ENCODE measurements around the gene MNX1.

DNA sequence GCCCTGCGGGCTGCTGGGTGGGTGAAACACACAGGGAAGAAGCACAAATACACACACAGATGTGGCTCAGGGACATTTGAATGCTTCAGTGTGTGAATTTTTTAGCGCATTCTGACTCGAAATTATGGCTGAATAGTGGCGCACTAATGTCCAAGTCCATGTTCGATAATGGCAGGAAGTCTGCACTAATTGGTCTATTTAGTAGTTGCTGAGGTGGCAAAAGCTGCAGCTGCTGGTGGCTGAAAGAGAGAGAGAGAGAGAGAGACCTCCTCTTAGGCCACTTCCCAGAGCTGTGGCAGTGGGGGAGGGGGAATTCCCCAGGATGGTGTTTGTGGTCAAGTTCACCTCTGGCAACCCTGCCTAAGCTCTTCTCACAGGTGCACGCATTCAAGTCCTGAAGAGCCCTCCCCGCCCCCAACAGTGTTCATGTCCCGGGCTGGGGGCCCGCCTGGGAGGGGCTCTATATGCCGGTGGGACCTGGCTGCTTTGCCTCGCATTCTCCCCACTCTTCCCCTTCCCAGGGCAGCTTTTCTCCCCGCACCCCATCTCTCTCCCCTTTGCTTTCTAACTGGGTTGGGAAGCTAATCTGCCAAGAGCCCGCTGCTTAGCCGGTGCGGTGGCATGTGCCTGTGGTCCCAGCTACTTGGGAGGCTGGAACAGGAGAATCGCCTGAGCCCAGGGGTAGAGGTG, 6.0 kb upstream of the MNX1 start:
- TF ChIP-seq POLR2AphosphoS5 (IDR thresholded peaks at IDR 0.05; ENCODE audit: low read depth, low read length) (no peak; the same call in 1 of the 2 replicates), POLR2A (IDR thresholded peaks at IDR 0.05; ENCODE audit: low read depth, low read length) (no peak), TAF1 (IDR thresholded peaks at IDR 0.05; ENCODE audit: borderline replicate concordance, low read depth, low read length) (no peak)
